A673 (cell line): ENCODE measurements around the gene BAG5. TPM values are rescaled to one million over a fixed set of nuclear protein-coding genes. Genes with fewer than 3 reads are reported as not detected.

Source experiments
- BruUV-seq: library from RNA; stranded (reverse); fragments of 400-500 nt; replicated peaks from 2 replicates; lab custom pipeline; 2021; lab: Mats Ljungman, UMichigan
- CTCF ChIA-PET: fragments of 300-600 bp; sonication (Branson Sonifier 250); formaldehyde crosslinking; loops from one replicate; lab custom pipeline; 2022; ENCODE audit warnings: antibody characterized with exemption; lab: Charles Lee
- POLR2A ChIA-PET: fragments of 300-600 bp; sonication (Branson Sonifier 250); formaldehyde crosslinking; loops from one replicate; lab custom pipeline; 2022; ENCODE audit warnings: antibody characterized with exemption; ENCODE audit not compliant: low non-redundant PET; lab: Charles Lee
- DNase-seq: peaks from one replicate; pipeline ENCODE4 v3.0.0-alpha.2; 2015; ENCODE audit warnings: low spot score
- H3K27ac ChIP-seq: fragments of 200-600 bp; sonication (generic); 2 replicates; pipeline ENCODE4 v1.5.1; 2016; ENCODE audit warnings: mixed run types, low read depth, mild to moderate bottlenecking, mixed read lengths, antibody characterized with exemption, low read length; ENCODE audit not compliant: poor library complexity, severe bottlenecking
- H3K27me3 ChIP-seq: fragments of 200-600 bp; sonication (generic); replicated peaks from 2 replicates; pipeline ENCODE4 v1.6.1; 2017; ENCODE audit warnings: mixed run types, low read depth, mild to moderate bottlenecking, mixed read lengths, antibody characterized with exemption, low read length; ENCODE audit not compliant: insufficient read depth, poor library complexity
- H3K36me3 ChIP-seq: fragments of 200-600 bp; sonication (generic); 2 replicates; pipeline ENCODE4 v1.6.1; 2016; ENCODE audit warnings: mixed run types, mild to moderate bottlenecking, mixed read lengths, antibody characterized with exemption, low read length; ENCODE audit not compliant: insufficient read depth, poor library complexity, severe bottlenecking
- H3K4me1 ChIP-seq: fragments of 200-600 bp; sonication (generic); 2 replicates; pipeline ENCODE4 v1.6.1; 2017; ENCODE audit warnings: mixed run types, mild to moderate bottlenecking, mixed read lengths, antibody characterized with exemption, low read length; ENCODE audit not compliant: insufficient read depth, poor library complexity, severe bottlenecking
- H3K4me3 ChIP-seq: fragments of 200-600 bp; sonication (generic); 2 replicates; pipeline ENCODE4 v1.5.1; 2016; ENCODE audit warnings: low read depth, mixed run types, mild to moderate bottlenecking, mixed read lengths, low read length; ENCODE audit not compliant: poor library complexity, severe bottlenecking
- H3K9me3 ChIP-seq: fragments of 200-600 bp; sonication (generic); 2 replicates; pipeline ENCODE4 v1.6.1; 2016; ENCODE audit warnings: mixed run types, low read depth, mild to moderate bottlenecking, mixed read lengths, antibody characterized with exemption, low read length; ENCODE audit not compliant: poor library complexity, severe bottlenecking
- CTCF ChIP-seq: fragments of 300-800, 200-600 bp; sonication (generic); conservative IDR thresholded peaks from 2 replicates; pipeline ENCODE4 v1.5.1; 2017; ENCODE audit warnings: low read depth, mild to moderate bottlenecking, antibody characterized with exemption, low read length, moderate library complexity, mixed read lengths
- EZH2 ChIP-seq: fragments of 200-600 bp; sonication (generic); IDR thresholded peaks from 2 replicates; pipeline ENCODE4 v1.6.1; 2017; ENCODE audit warnings: borderline replicate concordance, low read depth, mild to moderate bottlenecking, mixed read lengths, antibody characterized with exemption, low read length; ENCODE audit not compliant: poor library complexity, severe bottlenecking
- intact Hi-C: fragments of 100-400 bp; cut with micrococcal nuclease; formaldehyde crosslinking; loops from one replicate; pipeline ENCODE4 v1.10.0; 2022; ENCODE audit not compliant: unreplicated experiment
- total RNA-seq: library from RNA; stranded (reverse); gene quantifications from 2 replicates; pipeline ENCODE4 v1.2.3, GENCODE V29; 2021

BAG5 gene
- total RNA-seq, 1 experiment from 2014 or later: 39.8 TPM

DNA sequence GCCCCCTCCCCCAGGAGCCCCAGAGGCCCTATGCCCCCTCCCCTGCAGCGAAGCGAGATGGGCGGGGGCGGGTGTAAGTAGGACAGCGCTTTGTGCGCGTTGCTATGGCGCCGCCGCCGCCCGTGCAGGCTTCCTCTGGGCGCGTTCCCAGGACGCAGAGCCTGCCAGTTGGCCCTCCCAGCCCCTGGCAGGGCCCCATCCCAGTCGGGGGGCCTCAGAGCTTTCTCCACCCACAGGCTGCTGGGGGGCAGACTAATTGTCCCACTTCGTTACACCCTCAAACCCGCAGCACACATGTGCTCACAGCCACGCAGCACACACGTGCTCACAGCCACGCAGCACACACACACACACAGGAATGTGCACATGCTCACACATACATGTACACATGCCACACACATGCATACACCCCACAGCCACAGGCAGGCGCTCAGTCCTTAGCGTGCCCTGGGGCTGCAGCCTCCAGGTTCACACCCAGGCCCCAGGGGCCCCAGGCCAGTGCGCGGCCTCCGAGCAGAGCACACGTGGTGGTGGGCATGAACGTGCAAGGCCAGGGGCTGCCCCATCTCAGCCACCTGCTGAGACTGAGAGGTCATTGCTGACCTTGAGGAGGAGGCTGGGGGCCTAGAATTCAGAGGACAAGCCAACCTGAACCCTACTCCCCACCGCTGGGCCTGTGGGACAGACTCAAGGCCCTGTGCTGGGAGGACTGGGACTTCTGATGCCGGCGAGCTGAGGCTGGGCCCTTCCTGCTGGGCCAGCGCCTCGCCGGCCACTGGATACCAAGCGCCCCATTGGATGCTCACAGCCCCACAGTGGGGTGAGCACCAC, 17.9 kb downstream of the BAG5 start:
- ChIA-PET CTCF (interaction anchor here (2.3 kb wide), 1 partner anchor 27 kb away, joined by 8 read pairs; no protein-coding TSS in a partner anchor), POLR2A (no interaction called here)
- Histone ChIP-seq H3K36me3 (no peaks in the 10 kb centered on the region), H3K4me3 (no peak overlapping the region), H3K27ac (peak overlapping the region; percentile 52), H3K9me3 (no peaks in the 10 kb centered on the region), H3K27me3 (no peaks in the 10 kb centered on the region), H3K4me1 (peaks cover 40% of the 10 kb centered on the region)
- TF ChIP-seq EZH2 (no peak), CTCF (no peak)
- DNase-seq: peak; percentile 61
- BruUV-seq: no TSS peak
- intact Hi-C loops: loop anchor here (5.0 kb wide), 2 partner anchors 42 to 467 kb away; no protein-coding TSS in a partner anchor

DNA sequence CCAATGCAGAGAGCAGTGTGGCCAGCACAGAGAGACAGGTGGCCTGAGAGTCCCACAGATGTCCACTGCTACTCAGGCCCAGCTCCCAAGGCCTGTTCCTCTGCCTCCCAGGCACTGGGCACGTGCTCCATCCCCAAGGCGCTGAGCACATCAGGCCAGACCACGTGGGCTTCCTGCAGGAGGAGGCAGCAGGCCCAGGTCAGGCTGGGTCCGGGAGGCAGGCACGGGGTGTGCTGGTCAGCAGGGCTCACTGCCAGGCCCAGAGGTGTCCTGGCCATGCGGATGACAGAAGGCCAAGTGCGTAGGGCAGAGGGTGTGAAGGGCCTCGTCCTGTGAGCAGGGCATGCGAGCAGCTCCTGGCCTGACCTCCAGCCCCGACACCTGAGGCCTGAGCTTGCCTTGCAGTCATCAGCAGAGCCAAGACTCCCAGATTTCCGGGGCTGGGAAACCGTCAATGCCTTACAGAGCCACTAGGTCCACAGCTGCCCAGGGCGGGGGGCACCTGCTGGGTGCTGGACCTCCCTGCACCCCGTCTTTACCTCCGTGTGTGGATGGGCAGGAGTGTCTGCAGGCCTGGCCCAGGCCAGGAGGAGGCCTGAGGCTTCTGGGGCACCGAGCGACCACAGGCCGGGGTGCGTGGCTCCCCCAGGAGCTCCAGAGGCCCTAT, 18.6 kb downstream of the BAG5 start:
- H3K9me3 ChIP-seq: no peaks in the 10 kb centered on the region
- H3K4me1 ChIP-seq: peaks cover 40% of the 10 kb centered on the region
- no peak for TF ChIP-seq CTCF
- TF ChIP-seq EZH2: no peak
- H3K27me3 ChIP-seq: no peaks in the 10 kb centered on the region
- POLR2A ChIA-PET: no interaction called here
- CTCF ChIA-PET: no interaction called here
- peak overlapping the region; percentile 52 for H3K27ac ChIP-seq
- H3K4me3 ChIP-seq: no peak overlapping the region
- H3K36me3 ChIP-seq: no peaks in the 10 kb centered on the region
- BruUV-seq: no TSS peak
- intact Hi-C loops: loop anchor here (5.0 kb wide), 1 partner anchor 467 kb away; no protein-coding TSS in a partner anchor
- no peak for DNase-seq

DNA sequence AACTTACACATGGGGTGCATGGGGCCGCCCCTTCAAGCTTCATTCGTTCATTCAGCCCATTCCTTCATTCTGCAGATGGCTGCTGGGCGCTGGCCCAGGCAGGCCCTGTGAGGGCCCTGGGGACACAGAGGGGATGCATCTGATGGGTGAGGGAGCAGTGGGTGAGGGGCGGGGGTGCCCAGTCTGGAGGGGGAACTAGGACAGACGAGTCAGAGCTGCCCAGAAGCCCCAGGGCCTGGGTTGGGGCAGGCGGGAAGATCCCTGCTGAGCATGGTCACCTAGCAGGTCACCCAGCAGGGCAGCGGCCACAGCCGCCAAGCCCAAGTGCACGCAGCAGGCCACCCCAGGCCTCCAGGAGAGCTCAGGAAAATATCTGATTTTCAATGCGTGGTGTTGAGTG, 19.3 kb downstream of the BAG5 start:
- intact Hi-C loops: loop anchor here (5.0 kb wide), 1 partner anchor 466 kb away; no protein-coding TSS in a partner anchor

More for the DNA sequence above, 19.3 kb downstream of the BAG5 start:
- no peaks in the 10 kb centered on the region for H3K9me3 ChIP-seq
- no peaks in the 10 kb centered on the region for H3K27me3 ChIP-seq
- DNase-seq: no peak
- CTCF ChIA-PET: no interaction called here
- BruUV-seq: no TSS peak
- no peak overlapping the region for H3K4me3 ChIP-seq
- POLR2A ChIA-PET: no interaction called here
- no peak for TF ChIP-seq EZH2
- H3K36me3 ChIP-seq: no peaks in the 10 kb centered on the region
- peak overlapping the region; percentile 59 for H3K27ac ChIP-seq
- peaks cover 40% of the 10 kb centered on the region for H3K4me1 ChIP-seq
